MM.1S (cell line): Measurements from ENCODE around the gene ADCY3.

Experiments
- DNase-seq: peaks from one replicate; pipeline ENCODE4 v3.0.0-alpha.2; 2015
- H2AFZ ChIP-seq: fragments of 300-600 bp; sonication (generic); 2 replicates; pipeline ENCODE4 v1.6.0; 2016; ENCODE audit warnings: antibody characterized with exemption, low read length
- H3F3A ChIP-seq: fragments of 300-600 bp; sonication (generic); 2 replicates; pipeline ENCODE4 v1.6.1; 2016; ENCODE audit warnings: mild to moderate bottlenecking, antibody characterized with exemption, low read length, moderate library complexity, mixed read lengths; ENCODE audit not compliant: insufficient read depth
- H3K27ac ChIP-seq: fragments of 300-600 bp; sonication (generic); 2 replicates; pipeline ENCODE4 v1.5.1; 2016; ENCODE audit warnings: mild to moderate bottlenecking, low read length
- H3K27me3 ChIP-seq: fragments of 300-600 bp; sonication (generic); replicated peaks from 2 replicates; pipeline ENCODE4 v1.6.0; 2016; ENCODE audit warnings: low read length; ENCODE audit not compliant: insufficient read depth
- H3K36me3 ChIP-seq: fragments of 300-600 bp; sonication (generic); replicated peaks from 2 replicates; pipeline ENCODE4 v1.6.1; 2016; ENCODE audit warnings: mild to moderate bottlenecking, low read length, mixed read lengths; ENCODE audit not compliant: insufficient read depth
- H3K4me1 ChIP-seq: fragments of 300-600 bp; sonication (generic); 2 replicates; pipeline ENCODE4 v1.6.1; 2016; ENCODE audit warnings: low read length, mixed read lengths
- H3K4me2 ChIP-seq: fragments of 300-600 bp; sonication (generic); 2 replicates; pipeline ENCODE4 v1.6.0; 2016; ENCODE audit warnings: low read depth, low read length
- H3K4me3 ChIP-seq: fragments of 300-600 bp; sonication (generic); 2 replicates; pipeline ENCODE4 v1.5.1; 2016; ENCODE audit warnings: low read length, mixed read lengths
- H3K79me2 ChIP-seq: fragments of 300-600 bp; sonication (generic); 2 replicates; pipeline ENCODE4 v1.6.1; 2016; ENCODE audit warnings: mixed run types, low read length, mixed read lengths
- H3K9ac ChIP-seq: fragments of 300-600 bp; sonication (generic); 2 replicates; pipeline ENCODE4 v1.6.1; 2016; ENCODE audit warnings: low read length, mixed read lengths
- H3K9me2 ChIP-seq: fragments of 300-600 bp; sonication (generic); replicated peaks from 2 replicates; pipeline ENCODE4 v1.6.1; 2016; ENCODE audit warnings: mild to moderate bottlenecking, low read length, mixed read lengths; ENCODE audit not compliant: insufficient read depth
- H3K9me3 ChIP-seq: fragments of 300-600 bp; sonication (generic); replicated peaks from 2 replicates; pipeline ENCODE4 v1.6.1; 2016; ENCODE audit warnings: mild to moderate bottlenecking, low read length, mixed read lengths; ENCODE audit not compliant: insufficient read depth
- H4K20me1 ChIP-seq: fragments of 300-600 bp; sonication (generic); 2 replicates; pipeline ENCODE4 v1.6.1; 2016; ENCODE audit warnings: mild to moderate bottlenecking, low read length, moderate library complexity, mixed read lengths; ENCODE audit not compliant: insufficient read depth
- CTCF ChIP-seq: fragments of 300-600 bp; sonication (generic); IDR thresholded peaks from 2 replicates; pipeline ENCODE4 v1.5.1; 2016; ENCODE audit warnings: antibody characterized with exemption, low read length, mixed read lengths
- EZH2 ChIP-seq: fragments of 300-600 bp; sonication (generic); optimal IDR thresholded peaks from 2 replicates; pipeline ENCODE3; 2017; ENCODE audit warnings: low read depth, mild to moderate bottlenecking, antibody characterized with exemption, low read length, mixed read lengths
- EZH2phosphoT487 ChIP-seq: fragments of 300-600 bp; sonication (generic); IDR thresholded peaks from 2 replicates; pipeline ENCODE4 v1.6.1; 2018; ENCODE audit warnings: antibody characterized with exemption, low read length

The ADCY3 gene

GRCh38 chr2:24924266-24924665, 4.2 kb upstream of the ADCY3 start:
- no peak overlapping the region for H3K4me3 ChIP-seq
- no peak overlapping the region for H3K4me2 ChIP-seq
- no peak overlapping the region for H3K9ac ChIP-seq
- DNase-seq, result no peak
- H3K36me3 ChIP-seq, result no peaks in the 10 kb centered on the region
- no peaks in the 10 kb centered on the region for H4K20me1 ChIP-seq
- H3K9me3 ChIP-seq, result no peaks in the 10 kb centered on the region
- H3F3A ChIP-seq, result peaks cover 12% of the 10 kb centered on the region
- H3K4me1 ChIP-seq, result no peaks in the 10 kb centered on the region
- H3K9me2 ChIP-seq, result no peaks in the 10 kb centered on the region
- H3K27me3 ChIP-seq, result no peaks in the 10 kb centered on the region
- peaks cover 2% of the 10 kb centered on the region for H3K79me2 ChIP-seq
- H3K27ac ChIP-seq, result no peak overlapping the region
- TF ChIP-seq EZH2, result no peak
- TF ChIP-seq CTCF, result no peak
- TF ChIP-seq EZH2phosphoT487, result no peak
- no peak overlapping the region for H2AFZ ChIP-seq

GRCh38 chr2:24923106-24923505, 3.1 kb upstream of the ADCY3 start:
- no peak for TF ChIP-seq CTCF
- no peak for TF ChIP-seq EZH2
- TF ChIP-seq EZH2phosphoT487, result no peak
- Histone ChIP-seq H3K27me3 (no peaks in the 10 kb centered on the region), H3K27ac (no peak overlapping the region)

GRCh38 chr2:24922556-24922955, 2.5 kb upstream of the ADCY3 start:
- H4K20me1 ChIP-seq, result peaks cover 9% of the 10 kb centered on the region; the same call in 1 of the 2 replicates
- H3K36me3 ChIP-seq, result no peaks in the 10 kb centered on the region; the same call in 1 of the 2 replicates
- H3K9ac ChIP-seq, result no peak overlapping the region
- no peak overlapping the region for H3K27ac ChIP-seq
- no peak overlapping the region for H2AFZ ChIP-seq
- TF ChIP-seq CTCF (no peak), EZH2 (no peak), EZH2phosphoT487 (no peak)
- DNase-seq, result no peak
- no peaks in the 10 kb centered on the region for H3K27me3 ChIP-seq
- H3K9me3 ChIP-seq, result no peaks in the 10 kb centered on the region
- H3K4me2 ChIP-seq, result no peak overlapping the region
- H3F3A ChIP-seq, result peaks cover 14% of the 10 kb centered on the region
- H3K79me2 ChIP-seq, result peaks cover 20% of the 10 kb centered on the region
- peaks cover 14% of the 10 kb centered on the region for H3K4me1 ChIP-seq
- no peaks in the 10 kb centered on the region for H3K9me2 ChIP-seq
- H3K4me3 ChIP-seq, result no peak overlapping the region

More at GRCh38 chr2:24923106-24923505, 3.1 kb upstream of the ADCY3 start:
- Histone ChIP-seq H3F3A (peaks cover 14% of the 10 kb centered on the region), H2AFZ (no peak overlapping the region), H3K9me3 (no peaks in the 10 kb centered on the region), H4K20me1 (peaks cover 3% of the 10 kb centered on the region; the same call in 1 of the 2 replicates), H3K36me3 (no peaks in the 10 kb centered on the region), H3K79me2 (peaks cover 14% of the 10 kb centered on the region), H3K9ac (no peak overlapping the region), H3K9me2 (no peaks in the 10 kb centered on the region), H3K4me1 (peaks cover 8% of the 10 kb centered on the region), H3K4me3 (no peak overlapping the region), H3K4me2 (no peak overlapping the region)
- no peak for DNase-seq
